Spleen (tissue), 11 donors: ENCODE data around the gene TSKU. TPM values are rescaled to one million over a fixed set of nuclear protein-coding genes. Genes with fewer than 3 reads are reported as not detected.
A peak's percentile ranks its signal among the peaks of the same experiment; 100 is the strongest.

Source experiments
- DNase-seq: peaks from one replicate; pipeline ENCODE4 v3.0.0-alpha.2; 2020
- H3K27ac ChIP-seq, 8 donors: fragments of 200-600 bp; sonication (generic) in 7 of 8; 1 replicate in 4 of 8; 2 replicates in 4 of 8; pipeline versions ENCODE4 v1.5.0 to v1.8.0; 2016 to 2021; ENCODE audit warnings: inconsistent platforms in 4 of 8, mild to moderate bottlenecking in 4 of 8, moderate library complexity in 1 of 8
- H3K27me3 ChIP-seq, 7 donors: fragments of 200-600 bp; sonication (generic) in 6 of 7; replicated peaks in 1 of 7; 1 replicate in 4 of 7; 2 replicates in 3 of 7; pipeline versions ENCODE4 v1.5.0 to v1.8.0; 2016 to 2021; ENCODE audit warnings: inconsistent platforms in 3 of 7, mild to moderate bottlenecking in 1 of 7
- H3K36me3 ChIP-seq, 6 donors: fragments of 200-600 bp; sonication (generic) in 5 of 6; 1 replicate in 4 of 6; 2 replicates in 2 of 6; pipeline versions ENCODE4 v1.5.0 to v1.8.0; 2016 to 2021; ENCODE audit warnings: inconsistent platforms in 2 of 6
- H3K4me1 ChIP-seq, 6 donors: fragments of 200-600 bp; sonication (generic) in 5 of 6; 1 replicate in 3 of 6; 2 replicates in 3 of 6; pipeline versions ENCODE4 v1.5.0 to v1.8.0; 2016 to 2021; ENCODE audit warnings: inconsistent platforms in 3 of 6
- H3K4me3 ChIP-seq, 8 donors: fragments of 200-600 bp; sonication (generic) in 7 of 8; 1 replicate in 4 of 8; 2 replicates in 4 of 8; pipeline versions ENCODE4 v1.5.0 to v1.8.0; 2016 to 2021; ENCODE audit warnings: inconsistent platforms in 4 of 8, mild to moderate bottlenecking in 4 of 8, moderate library complexity in 2 of 8
- H3K9me3 ChIP-seq, 8 donors: fragments of 200-600 bp; sonication (generic) in 7 of 8; 1 replicate in 4 of 8; 2 replicates in 4 of 8; pipeline versions ENCODE4 v1.5.0 to v1.8.0; 2016 to 2021; ENCODE audit warnings: inconsistent platforms in 4 of 8
- POLR2A ChIP-seq, 3 donors: fragments of 450-650 bp; IDR thresholded peaks; one replicate each; pipeline ENCODE4 v1.5.1; 2017; ENCODE audit warnings: antibody characterized with exemption in 3 of 3, mild to moderate bottlenecking in 1 of 3
- POLR2AphosphoS5 ChIP-seq, 3 donors: sonication (generic); formaldehyde crosslinking; IDR thresholded peaks; one replicate each; pipeline ENCODE4 v1.5.1; 2017; ENCODE audit warnings: antibody characterized with exemption in 3 of 3
- WGBS, 5 donors: extraction: QIAGEN DNeasy Blood & Tissue Kit in 3 of 5; methylation state at CpG; one replicate each; pipeline versions ENCODE4 v1.1.5 to v1.1.7; 2013 to 2018; 5-methylcytosine and 5-hydroxymethylcytosine counted together
- intact Hi-C: fragments of 100-400 bp; cut with DNase I; formaldehyde crosslinking; loops from one replicate; pipeline ENCODE4 v1.15.0; 2023; ENCODE audit warnings: low total_unique reads
- polyA plus RNA-seq, 3 donors: library from polyadenylated mRNA; stranded (reverse); fragments of 200-250 nt; gene quantifications; one replicate each; pipeline ENCODE4 v1.2.1, GENCODE V29; 2013
- total RNA-seq, 7 donors: library from RNA; depleted of rRNA in 3 of 7; stranded (reverse); fragments of >200 nt in 3 of 7; fragmentation: NEBNext Ultra II Directional in 4 of 7; extraction: Animal tissue kit (Norgen Biotek cat#: 25700) in 4 of 7; gene quantifications; one replicate each; pipeline versions ENCODE4 v1.1.0 to v1.2.1, GENCODE V29; 2016 to 2021
- TF ChIP-seq, protein P1 (sequence below), 11 experiments: fragments of 200-600 bp in 7 of 11; fragments of 450-650 bp in 4 of 11; sonication (generic) in 4 of 11; IDR thresholded peaks in 8 of 11; conservative IDR thresholded peaks in 3 of 11; 1 replicate in 7 of 11; 2 replicates in 4 of 11; pipeline versions ENCODE4 v1.4.0 to v1.8.0; 2016 to 2021; ENCODE audit warnings: antibody characterized with exemption in 11 of 11, inconsistent platforms in 4 of 11, mild to moderate bottlenecking in 1 of 11
- donor health status: healthy with polysubstance abuse.
- donor health status: DM: no; HTN: no; CAD: no; lungs with moderate emphysema.
- donor health status: DM: no; HTN: no; CAD: no.
- donor health status: Bipolar disorder and iron deficiency.
- donor health status: healthy.
- donor health status: DM: no; HTN: no; CAD: no.
- donor health status: DM: yes; HTN: yes; CAD: no.

The TSKU gene
- total and polyA plus RNA-seq, 10 donors: 1.1 to 18.6 (median 11.4) TPM

DNA sequence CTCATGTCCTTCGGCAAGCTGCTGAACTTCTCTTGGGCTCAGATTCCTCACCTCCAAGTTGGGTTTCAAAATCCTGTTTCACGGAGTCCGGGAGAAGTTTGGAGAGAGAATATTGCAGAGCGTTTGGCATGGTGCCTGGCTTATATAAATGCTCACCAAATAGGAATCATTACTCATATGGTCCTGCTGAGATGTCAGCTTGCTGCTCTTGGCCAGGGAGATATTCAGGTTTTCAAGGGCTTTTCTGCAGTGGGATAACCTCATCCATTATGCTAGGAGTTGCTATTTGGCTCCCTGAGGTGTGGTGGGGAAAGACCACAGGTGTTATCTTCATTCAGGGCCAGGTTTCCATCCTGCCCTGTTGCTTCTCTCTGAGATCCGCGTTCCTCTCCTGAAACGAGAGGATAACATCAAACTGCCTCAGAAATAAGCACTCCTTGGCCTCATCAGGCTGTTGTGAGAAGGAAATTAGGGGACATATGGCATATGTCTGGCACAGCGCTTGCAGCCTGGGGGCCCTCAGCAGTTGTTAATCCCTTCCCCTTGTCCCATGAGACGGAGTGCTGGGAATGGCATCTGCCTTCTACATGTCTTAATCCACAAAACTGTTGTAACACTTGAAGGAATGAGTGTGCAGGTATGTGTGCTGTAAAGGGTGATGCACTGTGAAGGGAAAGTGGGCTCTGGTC, 47.6 kb downstream of the TSKU start:
- no peaks in the 10 kb centered on the region for H3K9me3 ChIP-seq
- no peak for TF ChIP-seq POLR2AphosphoS5 (IDR thresholded peaks at IDR 0.05)
- peak overlapping the region in 3 of 8 donors; percentile 16 to 40 (median 17) for H3K27ac ChIP-seq
- DNase-seq: no peak
- intact Hi-C loops: no loop called here
- no peaks in the 10 kb centered on the region for H3K27me3 ChIP-seq
- H3K36me3 ChIP-seq: no peaks in the 10 kb centered on the region
- WGBS, 5 donors: 86 to 91% (median 90%) methylated on average over 9 of the region's 9 CpGs
- no peak overlapping the region for H3K4me3 ChIP-seq
- H3K4me1 ChIP-seq: peaks cover 0 to 22% (median 6%) of the 10 kb centered on the region in 6 donors

GRCh38 chr11:76831686-76832310, 48.6 kb downstream of the TSKU start:
- TF ChIP-seq, protein P1, sequence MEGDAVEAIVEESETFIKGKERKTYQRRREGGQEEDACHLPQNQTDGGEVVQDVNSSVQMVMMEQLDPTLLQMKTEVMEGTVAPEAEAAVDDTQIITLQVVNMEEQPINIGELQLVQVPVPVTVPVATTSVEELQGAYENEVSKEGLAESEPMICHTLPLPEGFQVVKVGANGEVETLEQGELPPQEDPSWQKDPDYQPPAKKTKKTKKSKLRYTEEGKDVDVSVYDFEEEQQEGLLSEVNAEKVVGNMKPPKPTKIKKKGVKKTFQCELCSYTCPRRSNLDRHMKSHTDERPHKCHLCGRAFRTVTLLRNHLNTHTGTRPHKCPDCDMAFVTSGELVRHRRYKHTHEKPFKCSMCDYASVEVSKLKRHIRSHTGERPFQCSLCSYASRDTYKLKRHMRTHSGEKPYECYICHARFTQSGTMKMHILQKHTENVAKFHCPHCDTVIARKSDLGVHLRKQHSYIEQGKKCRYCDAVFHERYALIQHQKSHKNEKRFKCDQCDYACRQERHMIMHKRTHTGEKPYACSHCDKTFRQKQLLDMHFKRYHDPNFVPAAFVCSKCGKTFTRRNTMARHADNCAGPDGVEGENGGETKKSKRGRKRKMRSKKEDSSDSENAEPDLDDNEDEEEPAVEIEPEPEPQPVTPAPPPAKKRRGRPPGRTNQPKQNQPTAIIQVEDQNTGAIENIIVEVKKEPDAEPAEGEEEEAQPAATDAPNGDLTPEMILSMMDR (IDR thresholded peaks at IDR 0.05 in 8 of 11, conservative IDR thresholded peaks at IDR 0.05 in 3 of 11): no peak
- no peak for TF ChIP-seq POLR2AphosphoS5 (IDR thresholded peaks at IDR 0.05)
- TF ChIP-seq POLR2A (IDR thresholded peaks at IDR 0.05): no peak
- Histone ChIP-seq H3K27ac (peak overlapping the region in 3 of 8 donors; percentile 16 to 39 (median 17)), H3K4me3 (no peak overlapping the region), H3K27me3 (no peaks in the 10 kb centered on the region), H3K4me1 (peaks cover 0 to 28% (median 11%) of the 10 kb centered on the region in 6 donors), H3K9me3 (no peaks in the 10 kb centered on the region), H3K36me3 (no peaks in the 10 kb centered on the region)
- WGBS, 5 donors: 91 to 100% (median 93%) methylated on average over 4 of the region's 4 CpGs
- no peak for DNase-seq
- intact Hi-C loops: no loop called here

GRCh38 chr11:76832361-76832760, 49.2 kb downstream of the TSKU start:
- Histone ChIP-seq H3K4me1 (peaks cover 0 to 31% (median 13%) of the 10 kb centered on the region in 6 donors), H3K4me3 (no peak overlapping the region), H3K9me3 (no peaks in the 10 kb centered on the region), H3K27me3 (no peaks in the 10 kb centered on the region), H3K27ac (peak overlapping the region in 1 of 8 donors; percentile 17), H3K36me3 (no peaks in the 10 kb centered on the region)
- intact Hi-C loops: no loop called here
- DNase-seq: no peak
- no peak for TF ChIP-seq POLR2A (IDR thresholded peaks at IDR 0.05)
- TF ChIP-seq, protein P1 (IDR thresholded peaks at IDR 0.05 in 8 of 11, conservative IDR thresholded peaks at IDR 0.05 in 3 of 11): no peak
- TF ChIP-seq POLR2AphosphoS5 (IDR thresholded peaks at IDR 0.05): no peak

DNA sequence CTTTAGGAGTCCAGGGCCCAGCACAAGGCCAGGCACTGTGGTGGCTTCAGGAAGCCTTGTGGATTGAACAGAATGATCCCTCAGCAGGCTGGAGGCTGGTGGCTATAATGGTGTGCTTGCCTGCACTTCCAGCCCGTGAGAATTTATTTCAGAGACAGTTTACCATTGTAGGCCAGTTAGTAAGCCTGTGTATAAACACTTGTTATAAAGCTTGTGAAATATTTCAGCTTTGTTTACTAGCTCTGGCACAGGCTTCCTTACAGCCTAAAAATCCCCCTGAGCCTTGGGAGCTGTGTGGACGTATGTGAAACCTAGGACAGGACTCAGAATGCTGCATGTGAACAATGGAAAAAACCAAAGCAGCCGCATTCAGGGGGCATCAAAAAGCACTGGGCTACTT, 51.0 kb downstream of the TSKU start:
- peak overlapping the region in 1 of 8 donors; percentile 28 for H3K27ac ChIP-seq
- DNase-seq: no peak
- intact Hi-C loops: no loop called here

More for the DNA sequence above, 51.0 kb downstream of the TSKU start:
- Histone ChIP-seq H3K9me3 (no peaks in the 10 kb centered on the region), H3K4me1 (peaks cover 0 to 49% (median 21%) of the 10 kb centered on the region in 6 donors), H3K4me3 (no peak overlapping the region), H3K36me3 (no peaks in the 10 kb centered on the region), H3K27me3 (no peaks in the 10 kb centered on the region)
- WGBS, 5 donors: 80 to 95% (median 82%) methylated on average over 3 of the region's 3 CpGs
- TF ChIP-seq, protein P1 (IDR thresholded peaks at IDR 0.05 in 8 of 11, conservative IDR thresholded peaks at IDR 0.05 in 3 of 11): no peak
- TF ChIP-seq POLR2AphosphoS5 (IDR thresholded peaks at IDR 0.05) (no peak), POLR2A (IDR thresholded peaks at IDR 0.05) (no peak)
